ENCODE results near the gene KRTAP3-1.

GRCh38 chr17:41054025-41054424 lies 45.1 kb upstream of the KRTAP3-1 start:
- TF ChIP-seq, protein P1, sequence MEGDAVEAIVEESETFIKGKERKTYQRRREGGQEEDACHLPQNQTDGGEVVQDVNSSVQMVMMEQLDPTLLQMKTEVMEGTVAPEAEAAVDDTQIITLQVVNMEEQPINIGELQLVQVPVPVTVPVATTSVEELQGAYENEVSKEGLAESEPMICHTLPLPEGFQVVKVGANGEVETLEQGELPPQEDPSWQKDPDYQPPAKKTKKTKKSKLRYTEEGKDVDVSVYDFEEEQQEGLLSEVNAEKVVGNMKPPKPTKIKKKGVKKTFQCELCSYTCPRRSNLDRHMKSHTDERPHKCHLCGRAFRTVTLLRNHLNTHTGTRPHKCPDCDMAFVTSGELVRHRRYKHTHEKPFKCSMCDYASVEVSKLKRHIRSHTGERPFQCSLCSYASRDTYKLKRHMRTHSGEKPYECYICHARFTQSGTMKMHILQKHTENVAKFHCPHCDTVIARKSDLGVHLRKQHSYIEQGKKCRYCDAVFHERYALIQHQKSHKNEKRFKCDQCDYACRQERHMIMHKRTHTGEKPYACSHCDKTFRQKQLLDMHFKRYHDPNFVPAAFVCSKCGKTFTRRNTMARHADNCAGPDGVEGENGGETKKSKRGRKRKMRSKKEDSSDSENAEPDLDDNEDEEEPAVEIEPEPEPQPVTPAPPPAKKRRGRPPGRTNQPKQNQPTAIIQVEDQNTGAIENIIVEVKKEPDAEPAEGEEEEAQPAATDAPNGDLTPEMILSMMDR (IDR thresholded peaks at IDR 0.05), result no peak
- TF ChIP-seq POLR2A (IDR thresholded peaks at IDR 0.05), result no peak

All from lower leg skin (tissue), 3 donors.